ENCODE results near the gene SGCD. TPM values are rescaled to one million over a fixed set of nuclear protein-coding genes. Genes with fewer than 3 reads are reported as not detected.

Gene SGCD
- total RNA-seq, 2 donors from 2014 or later = 1.0 to 2.2 TPM

DNA sequence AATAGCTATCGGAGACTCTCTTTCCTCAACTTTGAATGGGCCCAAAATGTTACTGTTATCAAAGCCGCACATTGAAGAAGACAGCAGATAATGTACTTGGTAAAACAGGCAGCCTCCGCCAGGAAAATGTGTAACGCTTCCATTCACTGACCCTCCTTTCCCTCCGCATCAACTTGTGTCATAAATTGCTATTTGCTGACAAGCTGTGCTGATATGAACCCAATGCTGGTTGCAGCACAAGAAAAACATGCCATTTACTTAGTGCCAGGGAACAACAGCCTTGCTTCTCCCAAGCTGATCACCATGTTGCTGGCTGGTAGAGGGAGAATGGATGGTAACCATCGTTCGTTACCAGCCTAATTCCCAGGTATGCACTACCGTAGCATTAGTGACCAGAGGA is 360.6 kb downstream of the SGCD start:
- intact Hi-C loops (cut with DNase I) = no loop called here
- H3K4me3 ChIP-seq = no peak overlapping the region
- H3K27me3 ChIP-seq = no peaks in the 10 kb centered on the region
- H3K4me1 ChIP-seq = no peaks in the 10 kb centered on the region
- H3K9ac ChIP-seq (ENCODE audit: low read depth in 2 of 2, low read length in 2 of 2) = no peak overlapping the region
- TF ChIP-seq, protein P1, sequence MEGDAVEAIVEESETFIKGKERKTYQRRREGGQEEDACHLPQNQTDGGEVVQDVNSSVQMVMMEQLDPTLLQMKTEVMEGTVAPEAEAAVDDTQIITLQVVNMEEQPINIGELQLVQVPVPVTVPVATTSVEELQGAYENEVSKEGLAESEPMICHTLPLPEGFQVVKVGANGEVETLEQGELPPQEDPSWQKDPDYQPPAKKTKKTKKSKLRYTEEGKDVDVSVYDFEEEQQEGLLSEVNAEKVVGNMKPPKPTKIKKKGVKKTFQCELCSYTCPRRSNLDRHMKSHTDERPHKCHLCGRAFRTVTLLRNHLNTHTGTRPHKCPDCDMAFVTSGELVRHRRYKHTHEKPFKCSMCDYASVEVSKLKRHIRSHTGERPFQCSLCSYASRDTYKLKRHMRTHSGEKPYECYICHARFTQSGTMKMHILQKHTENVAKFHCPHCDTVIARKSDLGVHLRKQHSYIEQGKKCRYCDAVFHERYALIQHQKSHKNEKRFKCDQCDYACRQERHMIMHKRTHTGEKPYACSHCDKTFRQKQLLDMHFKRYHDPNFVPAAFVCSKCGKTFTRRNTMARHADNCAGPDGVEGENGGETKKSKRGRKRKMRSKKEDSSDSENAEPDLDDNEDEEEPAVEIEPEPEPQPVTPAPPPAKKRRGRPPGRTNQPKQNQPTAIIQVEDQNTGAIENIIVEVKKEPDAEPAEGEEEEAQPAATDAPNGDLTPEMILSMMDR (IDR thresholded peaks at IDR 0.05) = no peak
- no peak for DNase-seq
- H3K27ac ChIP-seq = no peak overlapping the region
- no peaks in the 10 kb centered on the region for H3K9me3 ChIP-seq
- no peaks in the 10 kb centered on the region for H3K36me3 ChIP-seq

DNA sequence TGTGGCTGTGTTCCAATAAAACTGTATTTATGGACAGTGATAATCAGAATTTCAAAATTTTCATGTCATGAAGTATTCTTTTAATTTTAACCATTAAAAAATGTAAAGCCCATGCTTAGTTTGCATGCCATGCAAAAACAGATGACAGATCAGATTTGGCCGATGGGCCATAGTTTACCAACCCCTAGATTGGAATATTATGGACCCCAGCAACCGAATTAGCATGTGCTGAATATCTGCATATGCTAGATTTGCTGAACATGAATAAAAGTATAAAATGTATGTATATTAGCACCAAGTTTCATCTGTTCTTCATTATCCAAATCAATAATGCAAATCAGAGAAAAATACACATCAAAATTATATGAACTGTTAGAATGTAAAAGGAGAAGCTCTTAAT is 364.6 kb downstream of the SGCD start:
- intact Hi-C loops (cut with DNase I) = no loop called here

DNA sequence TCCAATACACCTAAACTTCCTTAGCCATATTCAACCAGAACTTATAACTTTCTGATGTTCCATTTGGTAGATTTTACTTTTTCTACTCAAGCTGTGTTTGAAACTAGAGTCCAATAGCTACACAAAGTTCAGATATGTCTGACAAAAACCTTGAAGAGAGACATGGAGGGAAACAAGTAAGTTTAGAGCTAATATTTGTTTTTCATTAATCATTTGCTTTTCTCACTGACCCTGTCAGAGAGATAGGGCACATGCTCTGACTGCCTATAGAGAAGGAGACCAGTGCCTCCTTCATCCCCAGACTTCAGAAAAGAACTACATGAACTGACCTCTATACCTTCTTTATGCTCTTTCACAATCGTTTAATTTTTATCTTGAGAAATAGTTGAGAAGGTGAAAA is 366.1 kb downstream of the SGCD start:
- H3K4me3 ChIP-seq = no peak overlapping the region
- DNase-seq = no peak
- no peaks in the 10 kb centered on the region for H3K27me3 ChIP-seq
- H3K36me3 ChIP-seq = no peaks in the 10 kb centered on the region
- H3K4me1 ChIP-seq = no peaks in the 10 kb centered on the region
- intact Hi-C loops (cut with DNase I) = no loop called here
- H3K9ac ChIP-seq (ENCODE audit: low read depth in 2 of 2, low read length in 2 of 2) = no peak overlapping the region
- TF ChIP-seq, protein P1 (IDR thresholded peaks at IDR 0.05) = no peak
- H3K27ac ChIP-seq = no peak overlapping the region
- H3K9me3 ChIP-seq = no peaks in the 10 kb centered on the region

More for the DNA sequence above, 364.6 kb downstream of the SGCD start:
- Histone ChIP-seq H3K9me3 (no peaks in the 10 kb centered on the region), H3K27ac (no peak overlapping the region), H3K4me3 (no peak overlapping the region), H3K36me3 (no peaks in the 10 kb centered on the region), H3K27me3 (no peaks in the 10 kb centered on the region), H3K4me1 (no peaks in the 10 kb centered on the region), H3K9ac (ENCODE audit: low read depth in 2 of 2, low read length in 2 of 2) (no peak overlapping the region)
- no peak for DNase-seq
- TF ChIP-seq, protein P1 (IDR thresholded peaks at IDR 0.05) = no peak

DNA sequence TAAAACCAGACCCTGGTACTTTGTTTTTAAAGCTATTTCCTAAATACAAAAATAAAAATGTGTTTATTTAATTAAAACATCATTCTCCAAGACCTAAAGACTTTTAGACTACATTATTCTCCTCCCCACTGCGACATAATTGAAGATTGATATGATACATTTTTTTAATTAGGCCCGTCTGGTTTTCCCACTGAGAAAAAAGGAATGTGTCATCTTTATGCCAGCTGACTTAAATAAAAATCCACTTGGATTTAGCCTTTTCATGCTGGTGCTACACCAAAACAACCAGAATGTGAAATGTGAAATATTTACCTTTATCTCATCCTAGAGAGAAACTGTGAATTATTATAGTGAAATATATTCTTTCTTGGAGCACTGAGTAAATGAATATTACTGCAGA is 367.6 kb downstream of the SGCD start:
- Histone ChIP-seq H3K9ac (ENCODE audit: low read depth in 2 of 2, low read length in 2 of 2) (no peak overlapping the region), H3K27me3 (no peaks in the 10 kb centered on the region), H3K4me1 (no peaks in the 10 kb centered on the region), H3K36me3 (no peaks in the 10 kb centered on the region), H3K27ac (no peak overlapping the region), H3K9me3 (no peaks in the 10 kb centered on the region), H3K4me3 (no peak overlapping the region)
- intact Hi-C loops (cut with DNase I) = no loop called here
- DNase-seq = no peak
- TF ChIP-seq, protein P1 (IDR thresholded peaks at IDR 0.05) = no peak

- TF ChIP-seq, protein P1 (IDR thresholded peaks at IDR 0.05) = no peak
- Histone ChIP-seq H3K9ac (ENCODE audit: low read depth in 2 of 2, low read length in 2 of 2) (no peak overlapping the region), H3K4me3 (no peak overlapping the region), H3K27ac (no peak overlapping the region), H3K36me3 (no peaks in the 10 kb centered on the region), H3K27me3 (no peaks in the 10 kb centered on the region), H3K4me1 (no peaks in the 10 kb centered on the region), H3K9me3 (no peaks in the 10 kb centered on the region)
- intact Hi-C loops (cut with DNase I) = no loop called here
- no peak for DNase-seq
Measured at GRCh38 chr5:156695774-156696173, 368.8 kb downstream of the SGCD start.

- intact Hi-C loops (cut with DNase I) = no loop called here
- DNase-seq = no peak
- Histone ChIP-seq H3K36me3 (no peaks in the 10 kb centered on the region), H3K9me3 (no peaks in the 10 kb centered on the region), H3K9ac (ENCODE audit: low read depth in 2 of 2, low read length in 2 of 2) (no peak overlapping the region), H3K4me3 (no peak overlapping the region), H3K27me3 (no peaks in the 10 kb centered on the region), H3K27ac (no peak overlapping the region), H3K4me1 (no peaks in the 10 kb centered on the region)
- TF ChIP-seq, protein P1 (IDR thresholded peaks at IDR 0.05) = no peak
Measured at GRCh38 chr5:156698323-156698722, 371.4 kb downstream of the SGCD start.

Data from colonic mucosa (tissue), 4 donors.